Measurements from ENCODE around the gene JAM3. TPM values are rescaled to one million over a fixed set of nuclear protein-coding genes. Genes with fewer than 3 reads are reported as not detected.

JAM3 gene
- total RNA-seq, 1 experiment from 2014 or later, result 36.5 TPM

- no peak overlapping the region for H2AK5ac ChIP-seq (ENCODE audit: insufficient read length, low read length)
- H3K18ac ChIP-seq (ENCODE audit: insufficient read length, low read depth, low read length), result no peak overlapping the region
- no peak overlapping the region for H3K27ac ChIP-seq (ENCODE audit: insufficient read length, low read depth, low read length)
- no peaks in the 10 kb centered on the region for H3K4me1 ChIP-seq (ENCODE audit: insufficient read depth, low read length)
- no peak overlapping the region for H4K5ac ChIP-seq (ENCODE audit: insufficient read length, low read depth, low read length)
- H2BK15ac ChIP-seq (ENCODE audit: low read depth, low read length), result no peak overlapping the region
- no peaks in the 10 kb centered on the region for H3K79me1 ChIP-seq (ENCODE audit: insufficient read depth, low read depth, low read length, poor library complexity, severe bottlenecking)
- H2BK12ac ChIP-seq (ENCODE audit: insufficient read length, low read depth, low read length), result no peak overlapping the region
- no peak overlapping the region for H2BK5ac ChIP-seq (ENCODE audit: insufficient read length, low read length)
- no peak overlapping the region for H2BK120ac ChIP-seq (ENCODE audit: low read depth, low read length, poor library complexity, severe bottlenecking)
- no peak for TF ChIP-seq CTCF (conservative IDR thresholded peaks at IDR 0.05)
- H3T11ph ChIP-seq (ENCODE audit: low read length), result no peak overlapping the region
- Mint-ChIP-seq H3K36me3 (ENCODE audit: insufficient read depth in 1 of 3, low read depth in 3 of 3) (peaks cover 95 to 100% (median 100%) of the 10 kb centered on the region in 3 experiments), H3K4me1 (no peaks in the 10 kb centered on the region), H3K27me3 (ENCODE audit: low read depth) (peaks cover 17% of the 10 kb centered on the region), H3K4me3 (no peak overlapping the region), H3K27ac (no peak overlapping the region), H3K9me3 (peaks cover 48 to 57% of the 10 kb centered on the region in 2 experiments)
- no peak overlapping the region for H3K4ac ChIP-seq (ENCODE audit: low read depth, low read length)
- DNase-seq, result no peak
- no peak overlapping the region for H3K23ac ChIP-seq (ENCODE audit: insufficient read length, low read depth, low read length)
- no peak overlapping the region for H2BK20ac ChIP-seq (ENCODE audit: low read depth, low read length, poor library complexity, severe bottlenecking)
- H2AFZ ChIP-seq (ENCODE audit: low read length), result no peak overlapping the region
- no peaks in the 10 kb centered on the region for H4K20me1 ChIP-seq (ENCODE audit: control insufficient read depth, insufficient read depth, insufficient read length)
- H3K4me2 ChIP-seq (ENCODE audit: insufficient read depth, insufficient read length, low read length), result no peak overlapping the region
- H3K23me2 ChIP-seq (ENCODE audit: insufficient read length, low read depth, low read length, poor library complexity, severe bottlenecking), result no peaks in the 10 kb centered on the region
- WGBS (ENCODE audit: extremely low coverage, insufficient read length, low lambda C conversion rate), result no CpG with 5 or more reads among the region's 9 CpGs
- no peak overlapping the region for H3K9ac ChIP-seq (ENCODE audit: extremely low read depth, insufficient read length, low read length)
- no peak overlapping the region for H4K91ac ChIP-seq (ENCODE audit: insufficient read length, low read depth, low read length)
- peaks cover 42% of the 10 kb centered on the region for H3K9me3 ChIP-seq (ENCODE audit: control insufficient read depth, low read depth, low read length)
- no peaks in the 10 kb centered on the region for H3K79me2 ChIP-seq (ENCODE audit: insufficient read depth, low read length)
- H3K14ac ChIP-seq (ENCODE audit: insufficient read depth, low read length), result no peak overlapping the region
- no peak overlapping the region for H3K56ac ChIP-seq (ENCODE audit: insufficient read length, low read depth, low read length)
- H4K8ac ChIP-seq (replicated peaks; ENCODE audit: insufficient read length, low read depth, low read length), result no peak overlapping the region
- no peaks in the 10 kb centered on the region for H3K27me3 ChIP-seq (ENCODE audit: insufficient read depth, low read length)
Observed at GRCh38 chr11:134159652-134160051, 90.8 kb downstream of the JAM3 start.

Data from H9 (cell line).